DOHH2 (cell line): Measurements from ENCODE around the gene GALNT2.

Source experiments
- EZH2phosphoT487 ChIP-seq: fragments of 200-600 bp; sonication (generic); IDR thresholded peaks from 2 replicates; pipeline ENCODE4 v1.6.1; 2017; ENCODE audit warnings: borderline replicate concordance, mild to moderate bottlenecking, antibody characterized with exemption, low read length, moderate library complexity, mixed read lengths
- TF ChIP-seq, protein P1 (sequence below): fragments of 200-600 bp; sonication (generic); IDR thresholded peaks from one replicate; pipeline ENCODE4 v1.5.1; 2014; ENCODE audit warnings: antibody characterized with exemption, mild to moderate bottlenecking, low read depth, low read length; ENCODE audit not compliant: poor library complexity, severe bottlenecking

DNA sequence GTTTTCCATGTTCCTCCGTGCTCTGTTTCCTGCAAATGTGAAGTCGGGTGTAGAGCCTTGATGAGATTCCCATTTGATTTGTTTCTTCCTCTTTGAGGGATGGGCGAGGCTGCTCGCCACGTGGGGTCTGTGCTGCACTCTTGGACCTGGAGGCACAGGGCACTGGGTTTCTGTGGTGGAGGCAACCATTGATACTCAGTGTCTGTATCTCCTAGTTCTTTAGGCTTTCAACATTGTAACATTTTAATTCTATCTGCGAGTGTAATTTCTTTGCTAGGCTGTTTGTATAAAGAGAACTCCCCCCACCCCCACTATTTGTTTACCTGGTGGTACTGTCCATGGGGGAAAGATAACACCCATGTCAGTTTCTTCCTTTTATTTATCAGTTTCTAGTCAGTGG is 52.3 kb downstream of the GALNT2 start:
- TF ChIP-seq, protein P1, sequence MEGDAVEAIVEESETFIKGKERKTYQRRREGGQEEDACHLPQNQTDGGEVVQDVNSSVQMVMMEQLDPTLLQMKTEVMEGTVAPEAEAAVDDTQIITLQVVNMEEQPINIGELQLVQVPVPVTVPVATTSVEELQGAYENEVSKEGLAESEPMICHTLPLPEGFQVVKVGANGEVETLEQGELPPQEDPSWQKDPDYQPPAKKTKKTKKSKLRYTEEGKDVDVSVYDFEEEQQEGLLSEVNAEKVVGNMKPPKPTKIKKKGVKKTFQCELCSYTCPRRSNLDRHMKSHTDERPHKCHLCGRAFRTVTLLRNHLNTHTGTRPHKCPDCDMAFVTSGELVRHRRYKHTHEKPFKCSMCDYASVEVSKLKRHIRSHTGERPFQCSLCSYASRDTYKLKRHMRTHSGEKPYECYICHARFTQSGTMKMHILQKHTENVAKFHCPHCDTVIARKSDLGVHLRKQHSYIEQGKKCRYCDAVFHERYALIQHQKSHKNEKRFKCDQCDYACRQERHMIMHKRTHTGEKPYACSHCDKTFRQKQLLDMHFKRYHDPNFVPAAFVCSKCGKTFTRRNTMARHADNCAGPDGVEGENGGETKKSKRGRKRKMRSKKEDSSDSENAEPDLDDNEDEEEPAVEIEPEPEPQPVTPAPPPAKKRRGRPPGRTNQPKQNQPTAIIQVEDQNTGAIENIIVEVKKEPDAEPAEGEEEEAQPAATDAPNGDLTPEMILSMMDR: no peak
- no peak for TF ChIP-seq EZH2phosphoT487
